Testis (tissue), 3 donors: ENCODE results near the gene GPR31. TPM values are rescaled to one million over a fixed set of nuclear protein-coding genes. Genes with fewer than 3 reads are reported as not detected.

Source experiments
- DNase-seq: peaks from one replicate; pipeline ENCODE4 v3.0.0-alpha.2; 2019
- H3K27ac ChIP-seq, 2 donors: fragments of 200-600 bp; sonication (generic); one replicate each; pipeline ENCODE4 v1.5.1; 2019
- H3K27me3 ChIP-seq: fragments of 200-600 bp; sonication (generic); one replicate; pipeline ENCODE4 v1.5.1; 2019
- H3K36me3 ChIP-seq: fragments of 200-600 bp; sonication (generic); one replicate; pipeline ENCODE4 v1.5.1; 2017; ENCODE audit warnings: low read depth; ENCODE audit errors: missing control alignments
- H3K4me1 ChIP-seq: fragments of 200-600 bp; sonication (generic); one replicate; pipeline ENCODE4 v1.5.1; 2019
- H3K4me3 ChIP-seq, 2 donors: fragments of 200-600 bp; sonication (generic); one replicate each; pipeline ENCODE4 v1.5.1; 2017 to 2019
- H3K9me3 ChIP-seq: fragments of 200-600 bp; sonication (generic); one replicate; pipeline ENCODE4 v1.5.1; 2017
- POLR2A ChIP-seq: fragments of 450-650 bp; IDR thresholded peaks from one replicate; pipeline ENCODE4 v1.6.1; 2017; ENCODE audit warnings: antibody characterized with exemption, mild to moderate bottlenecking, moderate library complexity
- WGBS, 2 donors: methylation state at CpG; one replicate each; pipeline ENCODE4 v1.1.5; 2018; 5-methylcytosine and 5-hydroxymethylcytosine counted together
- intact Hi-C: fragments of 100-400 bp; cut with DNase I; formaldehyde crosslinking; loops from one replicate; pipeline ENCODE4 v1.15.1; 2023; ENCODE audit warnings: low total_unique reads
- polyA plus RNA-seq: library from polyadenylated mRNA; stranded (reverse); fragments of 350-450 nt; fragmentation: Illumina TruSeq; extraction: RNeasy Lipid Tissue Mini Kit (QIAGEN cat#74804); gene quantifications from one replicate; pipeline ENCODE4 v1.2.3, GENCODE V29; 2014; ENCODE audit warnings: low read depth, low replicate concordance; ENCODE audit not compliant: insufficient read depth
- total RNA-seq, 2 donors: library from RNA; depleted of rRNA; stranded (reverse); fragments of >200 nt; gene quantifications; one replicate each; pipeline ENCODE4 v1.2.3, GENCODE V29; 2016
- TF ChIP-seq, protein P1 (sequence below), 3 experiments: fragments of 450-650 bp in 2 of 3; fragments of 200-600 bp in 1 of 3; sonication (generic) in 1 of 3; IDR thresholded peaks; one replicate each; pipeline ENCODE4 v1.5.1; 2016 to 2019; ENCODE audit warnings: antibody characterized with exemption in 3 of 3, mild to moderate bottlenecking in 2 of 3, moderate library complexity in 1 of 3

GPR31 gene
- total and polyA plus RNA-seq, 3 donors from 2014 or later = 0.19 to 0.71 (median 0.20) TPM

DNA sequence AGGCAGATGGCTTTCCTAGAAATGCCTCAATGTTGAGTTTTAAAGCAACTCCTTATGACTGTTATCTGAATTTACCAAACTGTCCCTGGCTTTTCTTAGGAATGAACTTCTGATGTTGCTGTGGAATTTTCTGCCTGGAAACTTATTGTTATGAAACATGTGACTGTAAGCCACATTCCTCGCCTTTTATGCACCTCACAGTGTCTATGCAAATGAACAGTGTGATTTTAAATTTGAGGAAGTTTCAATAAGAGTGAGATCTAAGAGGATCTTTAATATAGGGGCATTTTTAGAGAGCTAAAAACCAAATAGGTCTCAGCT lies 37.2 kb downstream of the GPR31 start:
- H3K4me3 ChIP-seq = no peak overlapping the region
- intact Hi-C loops = no loop called here
- TF ChIP-seq, protein P1, sequence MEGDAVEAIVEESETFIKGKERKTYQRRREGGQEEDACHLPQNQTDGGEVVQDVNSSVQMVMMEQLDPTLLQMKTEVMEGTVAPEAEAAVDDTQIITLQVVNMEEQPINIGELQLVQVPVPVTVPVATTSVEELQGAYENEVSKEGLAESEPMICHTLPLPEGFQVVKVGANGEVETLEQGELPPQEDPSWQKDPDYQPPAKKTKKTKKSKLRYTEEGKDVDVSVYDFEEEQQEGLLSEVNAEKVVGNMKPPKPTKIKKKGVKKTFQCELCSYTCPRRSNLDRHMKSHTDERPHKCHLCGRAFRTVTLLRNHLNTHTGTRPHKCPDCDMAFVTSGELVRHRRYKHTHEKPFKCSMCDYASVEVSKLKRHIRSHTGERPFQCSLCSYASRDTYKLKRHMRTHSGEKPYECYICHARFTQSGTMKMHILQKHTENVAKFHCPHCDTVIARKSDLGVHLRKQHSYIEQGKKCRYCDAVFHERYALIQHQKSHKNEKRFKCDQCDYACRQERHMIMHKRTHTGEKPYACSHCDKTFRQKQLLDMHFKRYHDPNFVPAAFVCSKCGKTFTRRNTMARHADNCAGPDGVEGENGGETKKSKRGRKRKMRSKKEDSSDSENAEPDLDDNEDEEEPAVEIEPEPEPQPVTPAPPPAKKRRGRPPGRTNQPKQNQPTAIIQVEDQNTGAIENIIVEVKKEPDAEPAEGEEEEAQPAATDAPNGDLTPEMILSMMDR (IDR thresholded peaks at IDR 0.05) = no peak
- no peak for TF ChIP-seq POLR2A
- no peaks in the 10 kb centered on the region for H3K36me3 ChIP-seq
- peaks cover 5% of the 10 kb centered on the region for H3K4me1 ChIP-seq
- 62 to 69% methylated on average over 1 of the region's 1 CpG for WGBS, 2 donors
- H3K27ac ChIP-seq = peak overlapping the region in 1 of 2 donors; percentile 27
- H3K9me3 ChIP-seq = no peaks in the 10 kb centered on the region
- DNase-seq = no peak
- H3K27me3 ChIP-seq = no peaks in the 10 kb centered on the region

DNA sequence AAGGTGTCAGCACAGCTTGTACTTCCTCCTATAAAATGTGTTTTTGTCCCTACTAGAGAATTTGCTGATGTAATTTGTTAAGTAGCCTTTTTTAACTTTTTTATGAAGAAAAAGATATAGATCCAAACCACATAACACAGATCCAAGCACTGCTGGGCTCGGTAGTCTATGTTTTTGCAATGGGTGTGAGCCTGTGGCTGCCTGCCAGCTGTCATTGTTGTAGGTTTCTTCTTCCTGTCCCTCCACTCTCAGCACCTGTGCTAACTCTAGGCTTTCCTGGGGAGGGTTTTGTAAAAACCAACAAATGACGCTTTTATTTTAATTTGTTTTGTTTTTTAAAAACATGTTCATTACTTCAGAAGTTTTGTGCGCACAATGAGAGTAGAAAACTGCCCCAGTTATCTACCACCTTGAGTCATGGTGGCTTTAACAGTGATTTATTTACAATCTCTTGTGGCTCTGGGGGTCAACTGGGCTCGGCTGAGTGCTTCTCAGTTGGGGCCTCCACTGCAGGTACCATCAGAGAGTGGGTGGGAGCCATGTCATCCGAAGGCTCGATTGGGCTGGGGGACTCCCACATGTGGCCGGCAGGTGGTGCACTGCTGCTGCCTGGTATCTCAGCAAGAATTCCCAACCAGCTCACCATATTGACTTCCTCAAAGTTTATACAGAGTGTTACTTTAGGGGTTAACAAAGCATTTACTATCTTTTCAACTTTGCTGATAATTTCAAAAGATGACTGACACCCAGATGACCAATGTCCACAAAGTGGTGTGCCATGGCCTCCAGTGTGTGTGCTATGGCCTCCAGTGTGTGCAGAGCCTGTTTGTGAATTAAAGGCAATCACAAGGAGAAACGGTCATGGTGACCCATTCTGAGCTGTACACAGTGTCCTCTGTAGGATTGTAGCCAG lies 37.9 kb downstream of the GPR31 start:
- Histone ChIP-seq H3K9me3 (no peaks in the 10 kb centered on the region), H3K4me3 (no peak overlapping the region), H3K4me1 (peaks cover 5% of the 10 kb centered on the region), H3K36me3 (no peaks in the 10 kb centered on the region), H3K27ac (peak overlapping the region in 1 of 2 donors; percentile 27), H3K27me3 (no peaks in the 10 kb centered on the region)
- intact Hi-C loops = no loop called here
- TF ChIP-seq POLR2A = no peak
- TF ChIP-seq, protein P1 (IDR thresholded peaks at IDR 0.05) = no peak
- 74 to 82% methylated on average over 8 of the region's 8 CpGs for WGBS, 2 donors
- DNase-seq = no peak

DNA sequence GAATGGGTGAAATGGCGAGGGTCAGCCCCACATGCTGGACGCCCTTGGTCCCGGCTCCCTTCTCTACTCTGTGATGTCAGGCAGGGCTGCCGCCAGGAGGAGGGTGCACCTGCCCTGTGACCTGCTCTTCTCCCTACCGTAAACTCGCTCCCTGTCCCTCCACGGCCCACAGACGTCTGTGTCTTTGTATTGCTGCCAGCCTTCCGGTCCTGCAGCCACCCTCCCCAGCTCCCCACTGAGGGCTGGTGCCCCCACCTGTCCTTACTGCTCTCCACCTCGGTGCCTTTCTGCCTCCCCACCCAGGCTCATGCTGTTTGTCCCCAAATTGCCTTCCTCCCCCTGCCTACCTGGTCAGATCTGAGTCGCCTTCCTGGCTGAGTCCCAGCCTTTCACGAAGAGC lies 38.9 kb downstream of the GPR31 start:
- Histone ChIP-seq H3K36me3 (no peaks in the 10 kb centered on the region), H3K27ac (no peak overlapping the region), H3K4me3 (no peak overlapping the region), H3K9me3 (no peaks in the 10 kb centered on the region), H3K27me3 (no peaks in the 10 kb centered on the region), H3K4me1 (peaks cover 5% of the 10 kb centered on the region)
- no peak for TF ChIP-seq POLR2A
- TF ChIP-seq, protein P1 (IDR thresholded peaks at IDR 0.05) = no peak
- intact Hi-C loops = no loop called here
- no peak for DNase-seq
- WGBS, 2 donors = 88 to 97% methylated on average over 11 to 12 of the region's 12 CpGs

DNA sequence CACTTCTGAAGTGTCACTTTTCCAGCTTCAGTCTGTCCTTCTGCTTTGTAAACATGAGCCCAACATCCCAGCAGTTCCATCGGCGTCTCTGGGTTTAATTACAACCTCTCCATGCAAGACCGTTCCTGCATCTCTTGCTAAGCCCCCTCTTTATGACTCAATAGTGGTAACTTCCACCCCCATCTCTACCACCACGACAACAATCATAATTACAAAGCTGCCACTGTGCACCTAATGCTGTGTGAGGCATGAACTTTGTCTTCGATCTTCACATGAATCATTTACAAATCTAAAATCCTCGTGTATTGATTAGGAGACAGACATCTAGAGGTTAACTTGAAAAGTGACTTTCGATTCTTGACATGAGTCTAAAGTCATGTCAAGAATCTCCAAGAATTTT lies 39.8 kb downstream of the GPR31 start:
- no peak overlapping the region for H3K27ac ChIP-seq
- no peaks in the 10 kb centered on the region for H3K9me3 ChIP-seq
- TF ChIP-seq, protein P1 (IDR thresholded peaks at IDR 0.05) = no peak
- no peak for TF ChIP-seq POLR2A
- H3K4me1 ChIP-seq = peaks cover 5% of the 10 kb centered on the region
- DNase-seq = no peak
- no peak overlapping the region for H3K4me3 ChIP-seq
- intact Hi-C loops = no loop called here
- H3K27me3 ChIP-seq = no peaks in the 10 kb centered on the region
- 81 to 86% methylated on average over 7 of the region's 7 CpGs for WGBS, 2 donors
- H3K36me3 ChIP-seq = no peaks in the 10 kb centered on the region

DNA sequence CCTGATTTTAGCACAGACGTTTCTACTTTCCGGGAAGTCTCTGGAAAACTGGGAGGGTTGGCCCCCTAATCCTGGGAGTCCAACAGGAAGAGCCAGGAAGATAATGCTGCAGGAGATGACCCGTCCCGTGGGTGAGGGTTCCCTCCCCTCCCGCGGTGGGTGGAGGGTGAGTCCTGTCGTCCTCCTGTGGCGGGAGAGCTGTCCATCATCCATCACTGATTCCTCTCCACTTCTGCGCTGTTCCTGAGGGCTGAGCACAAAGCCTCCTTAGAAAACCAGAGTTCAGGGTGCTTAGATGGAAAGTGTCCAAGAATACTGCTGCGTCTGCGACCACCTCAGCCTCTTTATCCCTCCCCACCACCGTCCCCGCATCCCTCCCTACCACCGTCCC lies 40.9 kb downstream of the GPR31 start:
- H3K27me3 ChIP-seq = no peaks in the 10 kb centered on the region
- intact Hi-C loops = no loop called here
- H3K4me1 ChIP-seq = peaks cover 5% of the 10 kb centered on the region
- 41 to 53% methylated on average over 6 to 14 of the region's 14 CpGs for WGBS, 2 donors
- no peak for DNase-seq
- H3K27ac ChIP-seq = no peak overlapping the region
- TF ChIP-seq POLR2A = no peak
- TF ChIP-seq, protein P1 (IDR thresholded peaks at IDR 0.05) = no peak
- H3K36me3 ChIP-seq = no peaks in the 10 kb centered on the region
- no peaks in the 10 kb centered on the region for H3K9me3 ChIP-seq
- no peak overlapping the region for H3K4me3 ChIP-seq
